ENCODE results near the gene FADS2.
A peak's percentile ranks its signal among the peaks of the same experiment; 100 is the strongest.

GRCh38 chr11:61893981-61894380 lies 65.9 kb downstream of the FADS2 start:
- TF ChIP-seq POLR2A (IDR thresholded peaks at IDR 0.05; ENCODE audit: low read length), result no peak
- no peak for TF ChIP-seq JUN (IDR thresholded peaks at IDR 0.05)
- no peak for TF ChIP-seq REST (IDR thresholded peaks at IDR 0.05)
- TF ChIP-seq CTCF (IDR thresholded peaks at IDR 0.05), result no peak
- TF ChIP-seq RNF2 (IDR thresholded peaks at IDR 0.05; ENCODE audit: borderline replicate concordance, low read depth), result no peak
- no peak for TF ChIP-seq RFX5 (IDR thresholded peaks at IDR 0.05)
- no peak for TF ChIP-seq CHD4 (IDR thresholded peaks at IDR 0.05; ENCODE audit: borderline replicate concordance)
- TF ChIP-seq USF2 (IDR thresholded peaks at IDR 0.05), result no peak
- no peak for TF ChIP-seq CHD2 (IDR thresholded peaks at IDR 0.05; ENCODE audit: low read length, partially characterized antibody)
- TF ChIP-seq RARB (CRISPR knock-in tag; IDR thresholded peaks at IDR 0.05), result no peak
- no peak for TF ChIP-seq EP300 (IDR thresholded peaks at IDR 0.05)
- TF ChIP-seq HMGXB4 (CRISPR knock-in tag; IDR thresholded peaks at IDR 0.05; ENCODE audit: borderline replicate concordance), result no peak
- TF ChIP-seq CEBPB (IDR thresholded peaks at IDR 0.05), result no peak
- TF ChIP-seq MAX (IDR thresholded peaks at IDR 0.05), result peak; percentile 73

Measured in A549 (cell line).